Caco-2 (cell line): ENCODE measurements around the gene IL17C. TPM values are rescaled to one million over a fixed set of nuclear protein-coding genes. Genes with fewer than 3 reads are reported as not detected.

Experiments used
- BruUV-seq: library from RNA; stranded (reverse); fragments of 400-500 nt; replicated peaks from 2 replicates; lab custom pipeline; 2021; lab: Mats Ljungman, UMichigan
- CTCF ChIA-PET: fragments of 300-600 bp; sonication (Branson Sonifier 250); formaldehyde crosslinking; loops from one replicate; lab custom pipeline; 2022; ENCODE audit warnings: antibody characterized with exemption; lab: Charles Lee
- POLR2A ChIA-PET: fragments of 300-600 bp; sonication (Branson Sonifier 250); formaldehyde crosslinking; loops from one replicate; lab custom pipeline; 2022; ENCODE audit warnings: antibody characterized with exemption; lab: Charles Lee
- DNase-seq, 2 experiments: peaks; one replicate each; pipeline versions ENCODE4 v3.0.0 to v3.0.0-alpha.2; 2020 to 2022
- H3K27me3 ChIP-seq: replicated peaks from 2 replicates; pipeline ENCODE4 v1.6.0; 2011; ENCODE audit warnings: low read length; ENCODE audit not compliant: control insufficient read depth, insufficient read depth
- H3K36me3 ChIP-seq: 2 replicates; pipeline ENCODE4 v1.5.1; 2011; ENCODE audit warnings: low read length; ENCODE audit not compliant: control insufficient read depth, insufficient read depth
- H3K4me1 ChIP-seq: fragments of 250-450 bp; sonication (Bioruptor Pico); 2 replicates; pipeline ENCODE4 v1.5.1; 2020; ENCODE audit warnings: mild to moderate bottlenecking
- H3K4me3 ChIP-seq: 2 replicates; pipeline ENCODE4 v1.5.1; 2011; ENCODE audit warnings: low read depth, mild to moderate bottlenecking, control low read depth, low read length
- H3K9me3 ChIP-seq: fragments of 250-450 bp; sonication (Bioruptor Pico); 2 replicates; pipeline ENCODE4 v1.5.1; 2020; ENCODE audit warnings: mild to moderate bottlenecking, moderate library complexity
- H3K27ac Mint-ChIP-seq: one replicate; pipeline ENCODE4 v1.8.0; 2022; ENCODE audit warnings: mixed read lengths; ENCODE audit not compliant: unreplicated experiment
- H3K27me3 Mint-ChIP-seq: one replicate; pipeline ENCODE4 v1.8.0; 2022; ENCODE audit warnings: mixed read lengths; ENCODE audit not compliant: insufficient read depth, unreplicated experiment
- H3K36me3 Mint-ChIP-seq: one replicate; pipeline ENCODE4 v1.8.0; 2022; ENCODE audit warnings: mild to moderate bottlenecking, mixed read lengths; ENCODE audit not compliant: insufficient read depth, unreplicated experiment
- H3K4me1 Mint-ChIP-seq: one replicate; pipeline ENCODE4 v1.8.0; 2022; ENCODE audit warnings: low read depth, mixed read lengths; ENCODE audit not compliant: unreplicated experiment
- H3K4me3 Mint-ChIP-seq: one replicate; pipeline ENCODE4 v1.8.0; 2022; ENCODE audit warnings: mild to moderate bottlenecking, moderate library complexity, mixed read lengths; ENCODE audit not compliant: unreplicated experiment
- H3K9me3 Mint-ChIP-seq: one replicate; pipeline ENCODE4 v1.8.0; 2022; ENCODE audit warnings: mixed read lengths; ENCODE audit not compliant: unreplicated experiment
- intact Hi-C: fragments of 100-400 bp; cut with micrococcal nuclease; formaldehyde crosslinking; loops from one replicate; pipeline ENCODE4 v1.10.0; 2022; ENCODE audit not compliant: unreplicated experiment
- total RNA-seq: library from RNA; stranded (reverse); gene quantifications from 2 replicates; pipeline ENCODE4 v1.2.3, GENCODE V29; 2022
- TF ChIP-seq, protein P1 (sequence below), 2 experiments: fragments of 200-600 bp in 1 of 2; IDR thresholded peaks; 1 replicate in 1 of 2; 2 replicates in 1 of 2; pipeline versions ENCODE4 v1.5.1 to v1.8.0; 2011 to 2022; ENCODE audit warnings: antibody characterized with exemption in 1 of 2, control low read depth in 1 of 2, inconsistent platforms in 1 of 2, low read depth in 1 of 2, low read length in 1 of 2, mild to moderate bottlenecking in 1 of 2, moderate library complexity in 1 of 2; ENCODE audit not compliant: insufficient read depth in 1 of 2, severe bottlenecking in 1 of 2, unreplicated experiment in 1 of 2

IL17C gene
- total RNA-seq, 1 experiment from 2014 or later, result not detected

DNA sequence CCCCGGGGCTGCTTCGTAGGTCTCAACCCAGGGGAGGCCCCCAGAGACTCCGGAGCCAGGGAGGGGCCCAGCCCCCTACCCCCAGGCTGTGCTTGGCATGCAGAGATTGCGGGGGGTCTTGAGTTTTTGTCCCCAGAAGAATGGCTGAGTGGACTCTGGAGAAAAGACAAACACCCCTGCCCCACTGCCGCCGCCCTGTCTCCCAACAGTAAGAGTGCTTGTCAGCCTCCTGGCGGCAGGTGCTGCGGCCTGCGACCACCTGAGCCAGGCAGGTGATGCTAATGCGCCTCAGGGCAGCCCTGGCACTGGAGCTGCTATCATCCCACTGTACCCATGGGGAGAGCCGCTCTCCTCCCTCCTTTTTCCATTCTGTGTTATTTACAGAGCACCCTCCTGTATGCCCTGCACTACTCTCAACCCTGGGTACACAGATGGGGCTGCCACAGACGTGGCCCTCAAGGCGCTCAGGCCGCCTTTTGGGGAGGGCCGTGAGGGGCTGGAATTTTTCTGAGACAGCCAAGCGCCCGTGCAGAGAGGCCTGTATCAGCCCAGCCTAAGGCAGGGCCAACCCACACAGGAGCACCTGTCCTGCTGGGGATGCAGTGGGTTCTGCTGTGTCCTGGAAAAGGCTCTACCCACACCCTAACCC lies 2.6 kb upstream of the IL17C start:
- ChIA-PET CTCF (interaction anchor here (0.6 kb wide), 1 partner anchor 180 kb away, joined by 4 read pairs; no protein-coding TSS in a partner anchor), POLR2A (no interaction called here)
- BruUV-seq, result no TSS peak
- no peaks in the 10 kb centered on the region for H3K9me3 Mint-ChIP-seq
- DNase-seq, result no peak
- intact Hi-C loops, result no loop called here
- 0 out of 2 replicates have a peak, but pooled peaks cover 1% of the 10 kb centered on the region for H3K36me3 ChIP-seq
- no peak overlapping the region for H3K4me3 Mint-ChIP-seq
- H3K4me1 Mint-ChIP-seq, result no peaks in the 10 kb centered on the region
- H3K27me3 ChIP-seq, result no peaks in the 10 kb centered on the region
- no peak overlapping the region for H3K4me3 ChIP-seq
- H3K27me3 Mint-ChIP-seq, result no peaks in the 10 kb centered on the region
- H3K36me3 Mint-ChIP-seq, result peaks cover 86% of the 10 kb centered on the region
- H3K4me1 ChIP-seq, result peaks cover 12% of the 10 kb centered on the region; the same call in 1 of the 2 replicates
- H3K27ac Mint-ChIP-seq, result no peak overlapping the region
- H3K9me3 ChIP-seq, result no peaks in the 10 kb centered on the region
- TF ChIP-seq, protein P1, sequence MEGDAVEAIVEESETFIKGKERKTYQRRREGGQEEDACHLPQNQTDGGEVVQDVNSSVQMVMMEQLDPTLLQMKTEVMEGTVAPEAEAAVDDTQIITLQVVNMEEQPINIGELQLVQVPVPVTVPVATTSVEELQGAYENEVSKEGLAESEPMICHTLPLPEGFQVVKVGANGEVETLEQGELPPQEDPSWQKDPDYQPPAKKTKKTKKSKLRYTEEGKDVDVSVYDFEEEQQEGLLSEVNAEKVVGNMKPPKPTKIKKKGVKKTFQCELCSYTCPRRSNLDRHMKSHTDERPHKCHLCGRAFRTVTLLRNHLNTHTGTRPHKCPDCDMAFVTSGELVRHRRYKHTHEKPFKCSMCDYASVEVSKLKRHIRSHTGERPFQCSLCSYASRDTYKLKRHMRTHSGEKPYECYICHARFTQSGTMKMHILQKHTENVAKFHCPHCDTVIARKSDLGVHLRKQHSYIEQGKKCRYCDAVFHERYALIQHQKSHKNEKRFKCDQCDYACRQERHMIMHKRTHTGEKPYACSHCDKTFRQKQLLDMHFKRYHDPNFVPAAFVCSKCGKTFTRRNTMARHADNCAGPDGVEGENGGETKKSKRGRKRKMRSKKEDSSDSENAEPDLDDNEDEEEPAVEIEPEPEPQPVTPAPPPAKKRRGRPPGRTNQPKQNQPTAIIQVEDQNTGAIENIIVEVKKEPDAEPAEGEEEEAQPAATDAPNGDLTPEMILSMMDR (IDR thresholded peaks at IDR 0.05; ENCODE audit: insufficient read depth in 1 of 2, low read depth in 1 of 2, low read length in 1 of 2, severe bottlenecking in 1 of 2, unreplicated experiment in 1 of 2), result no peak

DNA sequence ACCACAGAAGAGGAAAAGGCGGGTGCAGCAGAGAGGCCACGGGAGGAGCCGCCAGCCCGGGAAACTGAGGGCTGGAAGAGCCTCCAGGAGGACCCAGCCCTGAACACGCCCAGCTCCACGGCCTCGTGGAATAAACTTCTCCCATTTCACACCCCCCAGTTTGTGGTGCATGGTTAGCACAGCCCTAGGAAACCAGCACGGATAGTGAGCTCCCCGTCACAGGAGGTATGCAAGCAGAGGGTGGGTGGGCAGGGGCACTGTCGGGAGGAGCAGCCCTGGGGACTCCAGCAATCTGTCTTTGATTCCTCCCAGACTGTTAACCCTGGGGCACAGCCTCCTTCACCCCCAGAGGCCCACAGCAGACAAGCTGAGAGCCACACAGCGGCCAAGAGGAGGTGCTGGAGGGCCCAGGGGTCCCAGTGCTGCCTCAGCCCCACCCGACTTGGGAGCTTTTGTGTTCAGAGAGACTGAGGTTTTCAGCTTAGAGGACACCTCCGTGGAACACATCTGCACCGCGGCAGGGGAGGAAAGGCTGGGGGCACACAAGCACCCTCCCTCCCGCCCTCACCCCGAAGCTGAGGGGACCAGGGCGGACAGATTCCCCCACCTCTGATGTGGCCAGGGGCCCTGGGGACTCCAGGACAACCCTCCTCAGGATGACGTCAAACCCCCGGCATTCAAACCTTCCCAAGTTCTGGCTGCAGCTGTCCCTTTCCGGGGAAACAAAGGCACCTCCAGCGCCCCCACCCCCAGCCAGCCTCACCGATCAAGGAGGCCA lies 1.7 kb upstream of the IL17C start:
- no peak overlapping the region for H3K4me3 ChIP-seq
- intact Hi-C loops, result no loop called here
- Mint-ChIP-seq H3K4me1 (no peaks in the 10 kb centered on the region), H3K9me3 (no peaks in the 10 kb centered on the region), H3K27ac (no peak overlapping the region), H3K36me3 (peaks cover 79% of the 10 kb centered on the region), H3K27me3 (no peaks in the 10 kb centered on the region), H3K4me3 (no peak overlapping the region)
- no peaks in the 10 kb centered on the region for H3K27me3 ChIP-seq
- peaks cover 12% of the 10 kb centered on the region; the same call in 1 of the 2 replicates for H3K4me1 ChIP-seq
- no peak for DNase-seq
- TF ChIP-seq, protein P1 (IDR thresholded peaks at IDR 0.05; ENCODE audit: insufficient read depth in 1 of 2, low read depth in 1 of 2, low read length in 1 of 2, severe bottlenecking in 1 of 2, unreplicated experiment in 1 of 2), result no peak
- H3K9me3 ChIP-seq, result no peaks in the 10 kb centered on the region
- CTCF ChIA-PET, result interaction anchor here (0.6 to 1.3 kb wide), 6 partner anchors 10 to 830 kb away, joined by 3 to 10 read pairs (median 4); partner anchors contain the start of gene MVD
- BruUV-seq, result no TSS peak
- no peaks in the 10 kb centered on the region for H3K36me3 ChIP-seq
- POLR2A ChIA-PET, result interaction anchor here (0.7 to 1.0 kb wide), 2 partner anchors 8 to 10 kb away, joined by 4 read pairs; no protein-coding TSS in a partner anchor
